PC-3 (cell line): ENCODE results near the gene TGFBR3.

Source experiments
- EZH2 ChIP-seq: fragments of 300-600 bp; sonication (generic); IDR thresholded peaks from one replicate; pipeline ENCODE4 v1.6.1; 2017; ENCODE audit warnings: antibody characterized with exemption, mild to moderate bottlenecking, low read length; ENCODE audit not compliant: unreplicated experiment
- EZH2phosphoT487 ChIP-seq: fragments of 300-600 bp; sonication (generic); IDR thresholded peaks from 2 replicates; pipeline ENCODE4 v1.6.1; 2018; ENCODE audit warnings: mild to moderate bottlenecking, antibody characterized with exemption, low read length, borderline replicate concordance
- TF ChIP-seq, protein P1 (sequence below): fragments of 300-600 bp; sonication (generic); conservative IDR thresholded peaks from 2 replicates; pipeline ENCODE4 v1.5.1; 2017; ENCODE audit warnings: antibody characterized with exemption, low read depth, mild to moderate bottlenecking, low read length

DNA sequence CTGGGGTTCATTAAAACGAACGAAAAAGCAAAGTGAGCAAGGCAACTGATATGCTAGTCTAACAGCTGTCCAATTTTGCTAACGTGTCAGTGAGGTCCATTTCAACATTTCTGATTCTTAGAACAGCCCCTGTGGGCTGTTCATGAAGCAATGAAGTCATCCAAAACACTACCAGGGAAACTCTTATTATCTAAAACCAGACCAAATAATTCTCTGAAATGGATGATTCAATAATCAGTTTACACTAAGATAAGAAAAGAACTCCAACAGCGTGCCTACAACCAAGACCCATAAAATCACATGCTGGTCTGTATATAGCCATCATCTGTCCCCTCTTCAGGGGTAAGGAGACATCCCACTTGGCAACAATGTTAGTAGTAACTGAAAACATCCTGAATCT is 122.7 kb downstream of the TGFBR3 start:
- TF ChIP-seq, protein P1, sequence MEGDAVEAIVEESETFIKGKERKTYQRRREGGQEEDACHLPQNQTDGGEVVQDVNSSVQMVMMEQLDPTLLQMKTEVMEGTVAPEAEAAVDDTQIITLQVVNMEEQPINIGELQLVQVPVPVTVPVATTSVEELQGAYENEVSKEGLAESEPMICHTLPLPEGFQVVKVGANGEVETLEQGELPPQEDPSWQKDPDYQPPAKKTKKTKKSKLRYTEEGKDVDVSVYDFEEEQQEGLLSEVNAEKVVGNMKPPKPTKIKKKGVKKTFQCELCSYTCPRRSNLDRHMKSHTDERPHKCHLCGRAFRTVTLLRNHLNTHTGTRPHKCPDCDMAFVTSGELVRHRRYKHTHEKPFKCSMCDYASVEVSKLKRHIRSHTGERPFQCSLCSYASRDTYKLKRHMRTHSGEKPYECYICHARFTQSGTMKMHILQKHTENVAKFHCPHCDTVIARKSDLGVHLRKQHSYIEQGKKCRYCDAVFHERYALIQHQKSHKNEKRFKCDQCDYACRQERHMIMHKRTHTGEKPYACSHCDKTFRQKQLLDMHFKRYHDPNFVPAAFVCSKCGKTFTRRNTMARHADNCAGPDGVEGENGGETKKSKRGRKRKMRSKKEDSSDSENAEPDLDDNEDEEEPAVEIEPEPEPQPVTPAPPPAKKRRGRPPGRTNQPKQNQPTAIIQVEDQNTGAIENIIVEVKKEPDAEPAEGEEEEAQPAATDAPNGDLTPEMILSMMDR: no peak
- TF ChIP-seq EZH2phosphoT487 (no peak), EZH2 (no peak)
